Activated T-cell treated with anti-CD3 and anti-CD28 coated beads, Interleukin-2, amount 50 U/mL, for 72 hours (primary cell): Measurements from ENCODE around the gene SLC6A16. TPM values are rescaled to one million over a fixed set of nuclear protein-coding genes. Genes with fewer than 3 reads are reported as not detected.
"Not testable (repeated sequence)": the region's sequence is repeated elsewhere in the genome, so short reads cannot be mapped to it uniquely, and the experiment has no call there.

Source experiments
- ATAC-seq, 2 donors: fragments of 150-1000 bp; cut with Tn5 transposase; replicated peaks in 1 of 2; 2 replicates each; pipeline ENCODE4 v1.10.0; 2021; ENCODE audit warnings: moderate library complexity in 2 of 2, mild to moderate bottlenecking in 1 of 2
- DNase-seq, 2 donors: peaks; one replicate each; pipeline ENCODE4 v3.0.0; 2021 to 2022; ENCODE audit warnings: mixed read lengths in 1 of 2
- H3K27ac Mint-ChIP-seq: one replicate; pipeline ENCODE4 v1.8.0; 2022; ENCODE audit warnings: mild to moderate bottlenecking, moderate library complexity, mixed read lengths
- H3K27me3 Mint-ChIP-seq: one replicate; pipeline ENCODE4 v1.8.0; 2022; ENCODE audit warnings: low read depth, mixed read lengths
- H3K36me3 Mint-ChIP-seq, 2 donors: one replicate each; pipeline ENCODE4 v1.8.0; 2022; ENCODE audit warnings: mixed read lengths in 2 of 2, mild to moderate bottlenecking in 1 of 2; ENCODE audit not compliant: insufficient read depth in 2 of 2
- H3K4me1 Mint-ChIP-seq: one replicate; pipeline ENCODE4 v1.8.0; 2022; ENCODE audit warnings: low read depth, mixed read lengths
- H3K4me3 Mint-ChIP-seq, 2 donors: one replicate each; pipeline ENCODE4 v1.8.0; 2022; ENCODE audit warnings: mild to moderate bottlenecking in 2 of 2, mixed read lengths in 2 of 2, moderate library complexity in 2 of 2
- H3K9me3 Mint-ChIP-seq, 2 donors: one replicate each; pipeline ENCODE4 v1.8.0; 2022; ENCODE audit warnings: mixed read lengths in 2 of 2
- total RNA-seq, 2 donors: library from RNA; stranded (reverse); gene quantifications; one replicate each; pipeline ENCODE4 v1.2.3, GENCODE V29; 2022

Gene SLC6A16
- total RNA-seq, 2 donors from 2014 or later = 2.0 to 3.0 TPM

DNA sequence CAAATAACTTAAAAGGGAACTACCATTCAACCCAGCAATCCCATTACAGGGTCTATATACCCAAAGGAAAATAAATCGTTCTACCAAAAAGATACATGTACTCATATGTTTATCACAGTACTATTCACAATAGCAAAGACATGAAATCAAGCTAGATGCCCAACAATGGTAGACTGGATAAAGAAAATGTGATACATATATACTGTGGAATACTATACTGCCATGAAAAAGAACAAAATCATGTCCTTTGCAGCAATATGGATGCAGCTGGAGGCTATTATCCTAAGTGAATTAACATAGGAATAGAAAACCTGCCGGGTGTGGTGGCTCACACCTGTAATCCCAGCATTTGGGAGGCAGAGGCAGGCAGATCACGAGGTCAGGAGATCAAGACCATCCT lies 26.3 kb downstream of the SLC6A16 start:
- H3K4me3 Mint-ChIP-seq, H3K4me1 Mint-ChIP-seq, H3K27ac Mint-ChIP-seq, H3K27me3 Mint-ChIP-seq, H3K36me3 Mint-ChIP-seq, DNase-seq, ATAC-seq, H3K9me3 Mint-ChIP-seq: not testable (repeated sequence)

DNA sequence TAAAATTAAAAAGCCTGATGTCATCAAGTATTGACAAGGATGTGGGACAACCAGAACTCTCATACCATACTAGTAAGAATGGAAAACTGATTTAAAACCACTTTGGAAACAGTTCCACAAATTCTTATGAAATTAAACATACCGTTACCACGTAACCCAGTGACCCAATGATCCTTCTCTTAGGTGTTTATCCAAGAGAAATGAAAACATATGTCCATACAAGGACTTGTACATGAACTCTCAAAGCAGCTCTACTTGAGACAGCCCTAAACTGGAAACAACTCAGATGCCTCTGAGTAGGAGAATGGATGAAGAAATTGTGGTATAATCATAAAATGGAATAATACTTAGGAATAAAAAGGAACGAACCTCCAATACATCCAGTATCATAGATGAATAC lies 27.6 kb downstream of the SLC6A16 start:
- H3K36me3 Mint-ChIP-seq = peaks cover 0 to under 1% of the 10 kb centered on the region in 2 donors
- H3K9me3 Mint-ChIP-seq = no peaks in the 10 kb centered on the region
- H3K27ac Mint-ChIP-seq = no peak overlapping the region
- no peaks in the 10 kb centered on the region for H3K4me1 Mint-ChIP-seq
- DNase-seq (no peak), ATAC-seq (no peak)
- no peak overlapping the region for H3K4me3 Mint-ChIP-seq
- no peaks in the 10 kb centered on the region for H3K27me3 Mint-ChIP-seq

GRCh38 chr19:49295208-49295880 lies 29.6 kb downstream of the SLC6A16 start:
- H3K27me3 Mint-ChIP-seq = no peaks in the 10 kb centered on the region
- H3K4me3 Mint-ChIP-seq = no peak overlapping the region
- no peaks in the 10 kb centered on the region for H3K9me3 Mint-ChIP-seq

GRCh38 chr19:49294401-49294800 lies 30.6 kb downstream of the SLC6A16 start:
- no peaks in the 10 kb centered on the region for H3K27me3 Mint-ChIP-seq
- no peak overlapping the region for H3K27ac Mint-ChIP-seq
- H3K4me1 Mint-ChIP-seq = no peaks in the 10 kb centered on the region
- no peaks in the 10 kb centered on the region for H3K9me3 Mint-ChIP-seq
- ATAC-seq (no peak), DNase-seq (no peak)
- H3K4me3 Mint-ChIP-seq = no peak overlapping the region
- no peaks in the 10 kb centered on the region for H3K36me3 Mint-ChIP-seq

More at GRCh38 chr19:49295208-49295880, 29.6 kb downstream of the SLC6A16 start:
- H3K36me3 Mint-ChIP-seq = no peaks in the 10 kb centered on the region
- no peak overlapping the region for H3K27ac Mint-ChIP-seq
- ATAC-seq (no peak), DNase-seq (no peak)
- no peaks in the 10 kb centered on the region for H3K4me1 Mint-ChIP-seq

DNA sequence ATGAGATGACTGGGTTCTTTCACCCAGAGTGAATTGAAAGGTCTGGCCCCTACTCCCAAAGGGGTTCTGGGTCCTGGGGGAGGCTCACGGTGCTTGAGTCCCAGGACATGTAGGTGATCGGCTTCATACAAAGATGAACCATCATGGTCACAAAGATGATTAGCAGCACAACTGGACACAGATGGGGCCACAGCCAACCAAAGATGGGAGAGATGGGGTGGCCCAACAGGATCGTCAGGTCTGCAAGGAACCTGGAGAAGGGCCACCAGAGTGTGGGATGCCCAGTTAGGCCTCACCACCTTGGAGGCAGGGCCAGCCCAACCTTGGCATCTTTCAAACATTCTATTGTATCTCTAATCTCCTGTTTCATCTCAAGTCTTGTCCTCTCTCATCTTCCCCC lies 34.5 kb downstream of the SLC6A16 start:
- Mint-ChIP-seq H3K4me1 (no peaks in the 10 kb centered on the region), H3K9me3 (peaks cover 0 to 2% of the 10 kb centered on the region in 2 donors)

GRCh38 chr19:49289286-49289685 lies 35.7 kb downstream of the SLC6A16 start:
- not testable (repeated sequence) for ATAC-seq, H3K9me3 Mint-ChIP-seq, H3K27ac Mint-ChIP-seq, DNase-seq, H3K4me1 Mint-ChIP-seq, H3K4me3 Mint-ChIP-seq, H3K27me3 Mint-ChIP-seq, H3K36me3 Mint-ChIP-seq

More for the DNA sequence above, 34.5 kb downstream of the SLC6A16 start:
- H3K27me3 Mint-ChIP-seq = no peaks in the 10 kb centered on the region
- DNase-seq (no peak), ATAC-seq (no peak)
- H3K36me3 Mint-ChIP-seq = peaks cover 0 to 1% of the 10 kb centered on the region in 2 donors
- H3K4me3 Mint-ChIP-seq = no peak overlapping the region
- no peak overlapping the region for H3K27ac Mint-ChIP-seq

GRCh38 chr19:49288205-49288604 lies 36.8 kb downstream of the SLC6A16 start:
- not testable (repeated sequence) for H3K9me3 Mint-ChIP-seq, H3K27me3 Mint-ChIP-seq, H3K36me3 Mint-ChIP-seq, ATAC-seq, H3K4me1 Mint-ChIP-seq, H3K4me3 Mint-ChIP-seq, DNase-seq, H3K27ac Mint-ChIP-seq

DNA sequence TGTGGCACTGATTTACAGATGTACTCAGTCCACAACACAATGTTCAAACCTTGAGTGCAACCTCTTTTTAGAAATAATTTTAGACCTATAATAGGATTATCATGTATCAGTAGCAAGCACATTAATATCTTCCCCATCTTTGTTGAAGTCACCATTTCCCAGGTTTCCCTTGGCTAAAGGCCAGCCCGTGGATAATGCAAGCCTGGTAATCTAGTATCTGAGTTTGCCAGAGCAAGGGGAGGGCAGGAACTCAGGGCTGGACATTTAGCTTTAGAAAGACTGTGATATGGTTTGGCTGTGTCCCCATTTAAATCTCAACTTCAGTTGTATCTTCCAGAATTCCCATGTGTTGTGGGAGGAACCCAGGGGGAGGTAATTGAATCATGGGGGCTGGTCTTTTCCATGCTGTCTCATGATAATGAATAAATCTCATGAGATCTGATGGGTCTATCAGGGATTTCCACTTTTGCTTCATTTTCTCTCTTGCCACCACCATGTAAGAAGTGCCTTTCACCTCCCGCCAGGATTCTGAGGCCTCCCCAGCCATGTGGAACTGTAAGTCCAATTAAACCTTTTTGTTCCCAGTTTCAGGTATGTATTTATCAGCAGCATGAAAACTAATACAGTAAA lies 37.7 kb downstream of the SLC6A16 start:
- peaks cover 0 to 1% of the 10 kb centered on the region in 2 donors for H3K36me3 Mint-ChIP-seq
- DNase-seq (no peak), ATAC-seq (no peak)
- H3K27ac Mint-ChIP-seq = no peak overlapping the region
- H3K4me1 Mint-ChIP-seq = no peaks in the 10 kb centered on the region
- H3K9me3 Mint-ChIP-seq = peaks cover 0 to 2% of the 10 kb centered on the region in 2 donors
- H3K27me3 Mint-ChIP-seq = no peaks in the 10 kb centered on the region
- no peak overlapping the region for H3K4me3 Mint-ChIP-seq

- no peak for ATAC-seq
- H3K27me3 Mint-ChIP-seq = no peaks in the 10 kb centered on the region
Measured at GRCh38 chr19:49282184-49282583, 42.8 kb downstream of the SLC6A16 start.

GRCh38 chr19:49272204-49272603 lies 52.8 kb downstream of the SLC6A16 start:
- ATAC-seq (peak; percentile 66 to 69), DNase-seq (no peak)
- Mint-ChIP-seq H3K27ac (no peak overlapping the region), H3K4me3 (no peak overlapping the region), H3K9me3 (no peaks in the 10 kb centered on the region), H3K27me3 (peaks cover 12% of the 10 kb centered on the region), H3K36me3 (no peaks in the 10 kb centered on the region), H3K4me1 (peaks cover 11% of the 10 kb centered on the region)

More at GRCh38 chr19:49282184-49282583, 42.8 kb downstream of the SLC6A16 start:
- Mint-ChIP-seq H3K4me3 (no peak overlapping the region), H3K9me3 (no peaks in the 10 kb centered on the region), H3K27ac (no peak overlapping the region), H3K36me3 (no peaks in the 10 kb centered on the region), H3K4me1 (no peaks in the 10 kb centered on the region)
- DNase-seq = no peak

DNA sequence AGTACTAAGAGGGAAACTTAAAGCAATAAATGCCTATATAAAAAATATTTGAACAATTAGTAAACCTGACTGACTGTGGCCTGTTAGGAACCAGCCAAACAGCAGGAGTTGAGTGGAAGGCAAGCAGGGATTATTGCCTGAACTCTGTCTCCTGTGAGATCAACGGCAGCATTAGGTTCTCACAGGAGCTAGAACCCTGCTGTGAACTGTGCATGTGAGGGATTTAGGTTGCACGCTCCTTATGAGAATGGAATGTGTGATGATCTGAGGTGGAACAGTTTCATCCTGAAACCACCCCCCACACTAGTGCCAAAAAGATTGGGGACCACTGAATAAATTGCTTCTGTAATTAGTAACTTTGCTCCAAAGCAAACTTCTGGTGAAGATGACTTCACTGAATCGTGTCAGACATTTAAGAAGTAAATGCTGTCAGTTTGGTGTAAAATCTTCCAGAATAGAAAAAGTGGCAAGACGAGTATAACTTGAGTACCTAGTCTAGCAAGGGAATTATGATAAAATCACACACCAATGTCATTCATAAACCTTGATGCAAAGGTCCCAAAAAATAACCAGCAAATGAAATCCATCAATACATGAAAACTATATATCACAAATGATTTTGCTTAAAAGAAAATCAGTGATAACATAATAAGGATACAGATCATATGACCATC lies 53.8 kb downstream of the SLC6A16 start:
- Mint-ChIP-seq H3K27ac (no peak overlapping the region), H3K4me1 (peaks cover 11% of the 10 kb centered on the region), H3K36me3 (no peaks in the 10 kb centered on the region), H3K27me3 (peaks cover 12% of the 10 kb centered on the region), H3K4me3 (no peak overlapping the region), H3K9me3 (peaks cover 0 to 4% of the 10 kb centered on the region in 2 donors)
- ATAC-seq (no peak), DNase-seq (no peak)

DNA sequence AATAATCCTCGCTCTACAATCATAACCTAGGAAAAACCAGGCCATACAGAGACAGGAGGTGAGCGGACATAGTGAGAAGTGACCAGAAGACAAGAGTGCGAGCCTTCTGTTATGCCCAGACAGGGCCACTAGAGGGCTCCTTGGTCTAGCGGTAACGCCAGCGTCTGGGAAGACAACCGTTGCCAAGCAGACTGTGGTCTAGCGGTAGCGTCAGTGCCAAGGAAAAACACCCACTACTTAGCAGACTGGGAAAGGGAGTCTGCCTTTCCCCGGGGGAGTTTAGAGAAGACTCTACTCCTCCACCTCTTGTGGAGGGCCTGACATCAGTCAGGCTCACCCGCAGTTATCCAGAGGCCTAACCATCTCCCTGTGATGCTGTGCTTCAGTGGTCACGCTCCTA lies 58.6 kb downstream of the SLC6A16 start:
- not testable (repeated sequence) for H3K27ac Mint-ChIP-seq, H3K4me3 Mint-ChIP-seq

DNA sequence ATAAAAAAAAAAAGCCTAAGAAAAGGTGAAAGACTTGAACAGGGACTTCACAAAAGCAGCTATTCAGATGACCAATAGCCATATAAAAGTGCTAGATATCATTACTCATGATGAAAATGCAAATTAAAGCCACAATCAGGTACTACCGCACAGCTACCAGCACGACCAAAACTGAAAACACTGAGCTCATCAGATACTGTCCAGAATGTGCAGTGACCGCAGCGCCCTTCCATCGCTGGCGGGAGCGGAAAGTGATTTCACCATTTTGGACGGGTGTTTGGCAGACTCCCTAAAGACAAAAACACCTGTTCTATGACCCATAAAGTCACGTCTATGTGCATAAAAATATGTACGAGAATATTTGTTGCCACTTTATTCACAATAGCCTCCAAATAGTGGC lies 60.7 kb downstream of the SLC6A16 start:
- Mint-ChIP-seq H3K36me3 (peaks cover 0 to 13% of the 10 kb centered on the region in 2 donors), H3K4me3 (no peak overlapping the region), H3K9me3 (peaks cover 4 to 15% of the 10 kb centered on the region in 2 donors), H3K4me1 (no peaks in the 10 kb centered on the region), H3K27ac (no peak overlapping the region), H3K27me3 (peaks cover 14% of the 10 kb centered on the region)
- ATAC-seq = no peak
- DNase-seq = no peak

More for the DNA sequence above, 58.6 kb downstream of the SLC6A16 start:
- H3K36me3 Mint-ChIP-seq, ATAC-seq, H3K27me3 Mint-ChIP-seq, H3K4me1 Mint-ChIP-seq: not testable (repeated sequence)
- H3K9me3 Mint-ChIP-seq = peaks cover 2 to 15% of the 10 kb centered on the region in 2 donors
- peak; percentile 53 to 54 for DNase-seq
